ENCODE measurements around the gene ROR2.

ROR2 gene

DNA sequence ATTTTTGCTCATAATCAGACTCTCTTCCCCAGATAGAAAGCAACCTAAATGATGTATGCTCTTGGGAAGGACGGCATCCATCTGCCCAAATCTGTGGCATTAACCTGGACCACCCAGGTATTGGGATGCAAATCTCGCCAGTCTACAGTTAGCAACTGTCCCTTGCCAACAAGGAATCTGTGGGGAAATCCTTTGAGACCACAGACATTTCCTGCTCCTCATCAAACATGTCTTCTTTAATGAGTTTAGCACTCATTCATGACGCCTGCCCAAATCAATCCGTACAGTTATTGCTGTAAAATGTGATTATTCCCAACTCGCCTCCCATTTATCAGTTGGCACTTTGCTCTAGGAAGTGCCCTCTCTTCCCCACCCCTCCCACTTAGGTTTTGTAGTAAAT, 7.8 kb downstream of the ROR2 start:
- Mint-ChIP-seq H3K9me3 (no peaks in the 10 kb centered on the region), H3K4me1 (ENCODE audit: low read depth) (no peaks in the 10 kb centered on the region), H3K36me3 (ENCODE audit: low read depth) (no peaks in the 10 kb centered on the region), H3K27me3 (peaks cover 47% of the 10 kb centered on the region), H3K27ac (no peak overlapping the region), H3K4me3 (no peak overlapping the region)

DNA sequence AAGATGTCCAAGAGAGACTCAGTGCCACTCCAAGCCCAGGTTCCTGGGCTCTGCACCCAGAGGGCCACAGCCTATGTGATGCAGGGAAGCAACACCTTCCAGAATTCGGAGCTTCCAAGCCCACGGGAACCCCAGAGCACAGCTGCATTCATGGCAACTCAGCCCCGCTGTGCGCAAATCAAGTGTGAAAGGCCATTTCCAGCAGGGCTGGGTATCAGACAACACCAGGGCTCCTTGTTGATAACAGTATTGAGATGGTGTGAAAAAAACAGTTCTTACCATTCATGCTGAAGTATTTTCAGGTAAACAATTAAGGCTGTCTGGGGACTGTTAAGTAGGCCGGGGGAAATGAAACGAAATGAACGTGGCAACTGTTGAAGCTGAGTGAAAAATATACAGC, 10.1 kb downstream of the ROR2 start:
- Mint-ChIP-seq H3K4me3 (no peak overlapping the region), H3K27ac (no peak overlapping the region), H3K27me3 (peaks cover 33% of the 10 kb centered on the region)

DNA sequence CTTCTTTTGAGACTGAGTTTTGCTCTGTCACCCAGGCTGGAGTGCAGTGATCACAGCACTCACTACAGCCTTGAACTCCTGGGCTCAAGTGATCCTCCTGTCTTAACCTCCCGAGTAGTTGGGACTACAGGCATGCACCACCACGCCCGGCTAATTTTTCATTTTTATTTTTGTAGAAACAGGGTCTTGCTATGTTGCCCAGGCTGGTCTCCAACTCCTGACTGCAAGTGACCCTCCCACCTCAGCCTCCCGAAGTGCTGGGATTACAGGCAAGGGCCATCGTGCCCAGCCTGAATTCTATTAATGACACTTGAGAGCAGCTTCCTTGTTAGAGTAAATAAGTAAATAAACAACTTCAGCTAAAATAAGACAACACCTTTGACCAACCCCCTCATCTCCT, 12.3 kb downstream of the ROR2 start:
- H3K4me1 Mint-ChIP-seq (ENCODE audit: low read depth), result no peaks in the 10 kb centered on the region
- no peaks in the 10 kb centered on the region for H3K9me3 Mint-ChIP-seq
- H3K36me3 Mint-ChIP-seq (ENCODE audit: low read depth), result no peaks in the 10 kb centered on the region
- H3K27me3 Mint-ChIP-seq, result peaks cover 11% of the 10 kb centered on the region
- no peak overlapping the region for H3K4me3 Mint-ChIP-seq
- no peak overlapping the region for H3K27ac Mint-ChIP-seq

More for the DNA sequence above, 10.1 kb downstream of the ROR2 start:
- H3K36me3 Mint-ChIP-seq (ENCODE audit: low read depth), result no peaks in the 10 kb centered on the region
- no peaks in the 10 kb centered on the region for H3K9me3 Mint-ChIP-seq
- H3K4me1 Mint-ChIP-seq (ENCODE audit: low read depth), result no peaks in the 10 kb centered on the region

DNA sequence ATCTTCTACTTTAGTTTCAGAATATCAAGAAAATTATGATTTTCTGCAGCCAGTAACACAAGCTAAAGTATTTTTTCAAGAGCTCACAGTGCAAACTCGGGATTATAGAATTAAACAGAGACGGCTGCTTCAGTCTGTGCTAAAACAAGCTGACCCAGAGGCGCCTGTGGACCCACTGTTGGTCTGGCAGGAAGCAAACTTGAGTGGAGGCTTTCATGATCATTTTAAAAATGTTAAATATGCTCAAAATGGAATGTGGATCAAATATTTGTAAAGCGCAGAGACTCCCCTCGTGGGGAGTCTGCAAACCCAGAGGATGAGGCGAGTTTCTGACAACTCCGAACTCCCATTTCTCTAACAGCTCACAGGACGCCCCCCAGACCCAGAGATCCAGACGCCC, 13.0 kb downstream of the ROR2 start:
- Mint-ChIP-seq H3K27ac (no peak overlapping the region), H3K4me1 (ENCODE audit: low read depth) (no peaks in the 10 kb centered on the region), H3K27me3 (peaks cover 5% of the 10 kb centered on the region), H3K4me3 (no peak overlapping the region), H3K9me3 (no peaks in the 10 kb centered on the region), H3K36me3 (ENCODE audit: low read depth) (no peaks in the 10 kb centered on the region)

DNA sequence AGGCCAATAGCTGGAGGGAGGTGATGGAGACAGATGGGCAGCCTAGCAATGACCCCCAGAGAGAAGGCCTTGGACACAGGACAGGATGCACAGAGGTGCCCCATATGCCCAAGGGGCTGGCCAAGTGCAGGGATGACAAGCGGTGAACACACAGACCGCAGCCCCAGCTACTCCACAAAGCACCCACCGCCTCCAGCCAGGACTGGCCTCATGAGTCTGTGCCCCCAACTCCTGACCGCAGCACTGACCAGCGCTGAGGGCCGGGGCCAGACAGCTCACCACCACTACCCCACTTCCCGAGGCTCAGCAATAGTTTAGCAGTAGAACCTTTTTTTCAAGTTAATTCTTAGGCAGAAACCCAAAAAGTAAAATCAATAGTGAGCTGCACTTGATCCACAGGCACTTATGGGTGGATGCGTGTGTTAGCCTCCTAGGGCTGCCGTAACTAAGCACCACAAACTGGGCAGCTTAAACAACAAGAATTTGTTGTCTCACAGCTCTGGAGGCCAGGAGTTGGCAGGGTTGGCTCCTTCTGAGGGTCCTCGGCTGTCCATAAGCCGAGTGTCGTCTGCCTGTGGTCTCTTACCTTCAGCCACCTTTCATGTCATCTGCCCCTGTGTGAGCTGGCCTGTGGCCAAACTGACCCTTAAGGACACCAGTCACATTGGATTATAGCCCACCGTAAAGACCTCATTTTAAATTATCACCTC, 14.1 kb downstream of the ROR2 start:
- Mint-ChIP-seq H3K27ac (no peak overlapping the region), H3K4me3 (no peak overlapping the region), H3K36me3 (ENCODE audit: low read depth) (no peaks in the 10 kb centered on the region), H3K4me1 (ENCODE audit: low read depth) (no peaks in the 10 kb centered on the region), H3K9me3 (peaks cover 8% of the 10 kb centered on the region), H3K27me3 (peaks cover 3% of the 10 kb centered on the region)

DNA sequence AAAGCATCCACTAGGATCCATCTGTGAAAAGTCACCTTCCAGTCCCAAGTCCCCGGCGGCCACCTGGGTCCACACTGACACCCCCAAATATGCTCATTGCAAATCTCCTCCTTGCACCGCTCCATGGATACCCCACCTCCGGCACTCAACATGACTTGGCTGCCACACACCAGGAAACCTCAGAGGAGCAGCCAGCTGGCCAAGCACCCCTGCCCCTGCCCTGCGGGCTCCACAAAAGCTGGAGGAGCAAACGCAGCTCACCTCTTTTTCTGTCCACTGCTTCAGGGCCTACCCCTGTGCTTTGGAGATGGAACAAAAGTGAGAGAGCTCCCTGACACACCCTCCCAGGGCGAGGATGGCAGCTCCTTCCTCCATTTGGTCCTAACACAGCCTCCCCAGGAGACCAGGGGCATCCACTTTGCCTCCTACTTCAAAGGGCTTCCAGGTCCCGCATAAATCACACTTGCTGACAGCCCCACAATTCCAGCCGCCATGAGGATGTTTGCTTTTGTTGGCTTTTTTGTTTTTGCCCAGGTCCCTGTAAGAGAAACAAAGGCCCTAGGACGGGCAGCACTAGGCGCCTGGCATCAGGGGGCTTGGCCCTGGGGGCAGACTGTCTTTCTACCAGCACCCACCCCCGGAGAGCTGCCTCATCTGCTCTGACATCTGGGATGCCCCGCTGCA, 14.8 kb downstream of the ROR2 start:
- H3K4me3 Mint-ChIP-seq, result no peak overlapping the region
- H3K36me3 Mint-ChIP-seq (ENCODE audit: low read depth), result no peaks in the 10 kb centered on the region
- peaks cover 15% of the 10 kb centered on the region for H3K9me3 Mint-ChIP-seq
- no peak overlapping the region for H3K27ac Mint-ChIP-seq
- peaks cover 3% of the 10 kb centered on the region for H3K27me3 Mint-ChIP-seq
- H3K4me1 Mint-ChIP-seq (ENCODE audit: low read depth), result no peaks in the 10 kb centered on the region

DNA sequence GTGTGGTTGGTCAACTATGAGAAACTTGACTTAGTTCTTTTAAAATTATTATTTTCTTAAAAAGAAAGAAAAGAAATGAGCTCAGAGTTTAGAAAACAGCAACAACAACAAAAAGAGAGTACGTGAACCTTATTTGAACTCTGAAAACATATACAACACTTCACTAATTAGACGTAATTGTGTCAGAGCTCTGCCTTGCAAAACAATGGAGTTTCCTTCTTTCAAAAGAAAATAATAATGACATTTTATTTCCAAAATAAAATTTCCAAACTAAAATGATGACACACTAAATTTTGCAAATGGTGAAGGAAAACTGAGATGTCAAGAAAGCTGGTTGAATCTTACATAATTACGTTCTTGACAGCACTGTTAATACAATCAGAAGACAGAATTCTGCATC, 15.4 kb downstream of the ROR2 start:
- no peaks in the 10 kb centered on the region for H3K36me3 Mint-ChIP-seq (ENCODE audit: low read depth)
- no peak overlapping the region for H3K4me3 Mint-ChIP-seq
- peaks cover 3% of the 10 kb centered on the region for H3K27me3 Mint-ChIP-seq
- H3K27ac Mint-ChIP-seq, result no peak overlapping the region
- H3K9me3 Mint-ChIP-seq, result peaks cover 18% of the 10 kb centered on the region
- no peaks in the 10 kb centered on the region for H3K4me1 Mint-ChIP-seq (ENCODE audit: low read depth)

DNA sequence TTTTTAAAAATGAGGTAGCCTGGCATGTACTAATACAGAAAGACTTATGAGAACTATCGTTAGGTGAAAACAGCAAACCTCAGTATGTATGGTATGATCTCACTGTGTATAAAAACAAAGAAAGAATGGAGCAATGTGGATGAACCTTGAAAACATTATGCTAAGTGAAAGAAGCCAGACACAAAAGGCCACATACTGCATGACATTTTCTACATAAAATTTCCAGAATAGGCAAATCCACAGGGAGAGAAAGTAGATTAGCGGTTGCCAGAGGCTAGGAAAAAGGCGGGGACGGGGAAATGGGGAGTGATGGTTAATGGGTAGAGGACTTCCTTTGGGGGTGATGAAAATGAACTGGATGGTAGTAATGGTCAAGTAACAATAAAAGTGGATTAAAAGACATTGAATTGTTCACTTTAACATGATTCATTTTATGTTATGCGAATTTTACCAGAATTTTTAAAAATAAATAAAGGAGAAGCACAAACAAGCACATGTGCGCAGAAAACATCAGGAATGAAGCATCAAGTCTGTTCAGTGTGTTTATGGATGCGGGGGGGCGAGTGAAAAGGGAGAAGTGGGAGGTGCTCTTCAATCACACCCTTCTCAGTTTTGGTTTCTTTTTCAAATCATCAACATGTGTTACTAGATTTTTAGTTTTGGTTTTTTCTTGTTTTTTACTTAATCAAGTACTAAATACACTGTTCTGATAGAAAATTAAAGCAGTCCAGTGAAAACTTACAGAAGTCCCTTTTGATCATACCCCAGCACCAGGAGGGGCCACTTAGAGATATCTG, 16.3 kb downstream of the ROR2 start:
- Mint-ChIP-seq H3K4me3 (no peak overlapping the region), H3K9me3 (peaks cover 21% of the 10 kb centered on the region), H3K36me3 (ENCODE audit: low read depth) (no peaks in the 10 kb centered on the region), H3K27me3 (peaks cover 3% of the 10 kb centered on the region), H3K27ac (no peak overlapping the region), H3K4me1 (ENCODE audit: low read depth) (no peaks in the 10 kb centered on the region)

DNA sequence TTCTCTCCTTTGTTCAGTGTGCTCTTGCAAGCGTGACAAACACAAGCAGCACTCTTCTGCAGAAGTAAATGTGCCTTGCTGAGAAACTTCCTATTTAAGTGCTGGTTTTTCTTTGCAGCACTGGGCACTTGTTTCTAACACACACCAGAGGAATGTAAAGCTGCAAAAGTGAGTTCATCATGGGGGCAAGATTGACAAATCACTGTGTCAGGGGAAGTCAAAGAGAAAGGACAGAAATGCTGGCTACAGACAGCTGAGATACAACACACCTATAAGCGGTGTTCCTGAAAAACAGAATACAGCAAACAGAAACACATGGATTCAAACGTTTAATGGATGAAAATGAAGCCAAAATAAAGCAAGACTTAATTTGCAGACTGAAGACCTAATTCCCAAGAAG, 19.6 kb downstream of the ROR2 start:
- Mint-ChIP-seq H3K4me1 (ENCODE audit: low read depth) (no peaks in the 10 kb centered on the region), H3K27ac (no peak overlapping the region), H3K4me3 (no peak overlapping the region), H3K36me3 (ENCODE audit: low read depth) (no peaks in the 10 kb centered on the region), H3K9me3 (peaks cover 21% of the 10 kb centered on the region), H3K27me3 (peaks cover 3% of the 10 kb centered on the region)

DNA sequence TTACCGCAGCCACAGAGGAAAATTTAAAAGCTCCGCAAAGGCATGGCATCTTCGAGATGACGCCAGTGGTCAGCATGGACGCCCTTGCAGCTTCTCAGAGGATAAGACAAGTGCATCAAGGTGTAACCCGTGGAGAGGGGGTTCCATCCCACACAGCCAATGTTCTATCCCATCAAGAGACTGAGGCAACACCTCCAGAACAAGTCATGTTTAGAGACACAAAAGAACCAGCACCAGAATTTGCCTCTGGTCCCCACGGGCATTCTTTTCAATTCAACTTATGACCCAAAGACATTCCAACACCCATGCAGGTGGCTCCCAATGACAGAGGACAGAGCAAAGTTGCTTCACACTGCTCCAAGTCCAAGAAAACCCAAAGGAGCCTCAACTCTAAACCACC, 20.7 kb downstream of the ROR2 start:
- no peaks in the 10 kb centered on the region for H3K4me1 Mint-ChIP-seq (ENCODE audit: low read depth)
- H3K4me3 Mint-ChIP-seq, result no peak overlapping the region
- H3K36me3 Mint-ChIP-seq (ENCODE audit: low read depth), result no peaks in the 10 kb centered on the region
- no peak overlapping the region for H3K27ac Mint-ChIP-seq
- H3K27me3 Mint-ChIP-seq, result peaks cover 7% of the 10 kb centered on the region
- H3K9me3 Mint-ChIP-seq, result peaks cover 21% of the 10 kb centered on the region

DNA sequence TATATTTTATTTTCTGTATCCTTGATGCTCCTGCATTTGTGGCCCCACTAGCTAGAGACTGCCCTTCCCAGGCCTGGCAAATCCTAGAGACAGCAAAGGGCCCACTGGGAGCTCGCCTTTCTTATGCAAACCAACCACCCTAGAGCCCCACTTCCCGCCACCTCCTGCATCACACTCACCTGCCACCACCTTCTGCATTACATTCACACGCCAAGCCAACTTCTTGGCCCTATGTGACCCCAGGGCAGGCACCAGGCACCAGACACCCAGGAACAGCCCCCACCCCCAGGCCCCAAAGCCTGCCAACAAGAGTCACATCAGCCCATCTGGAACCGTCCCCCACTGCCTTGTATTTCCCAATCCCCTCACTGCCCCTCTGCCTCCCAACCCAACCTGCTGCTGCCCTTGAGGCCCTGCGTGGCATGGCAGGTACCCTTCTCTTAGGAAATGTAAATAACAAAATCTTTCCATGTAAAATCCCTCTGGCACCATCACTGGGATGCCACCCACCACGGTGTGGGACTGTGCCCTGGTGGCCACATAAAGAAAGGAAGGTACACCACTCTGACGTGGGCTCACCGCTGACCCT, 22.0 kb downstream of the ROR2 start:
- Mint-ChIP-seq H3K27ac (no peak overlapping the region), H3K4me3 (no peak overlapping the region), H3K27me3 (peaks cover 7% of the 10 kb centered on the region), H3K36me3 (ENCODE audit: low read depth) (no peaks in the 10 kb centered on the region), H3K9me3 (peaks cover 21% of the 10 kb centered on the region), H3K4me1 (ENCODE audit: low read depth) (no peaks in the 10 kb centered on the region)

DNA sequence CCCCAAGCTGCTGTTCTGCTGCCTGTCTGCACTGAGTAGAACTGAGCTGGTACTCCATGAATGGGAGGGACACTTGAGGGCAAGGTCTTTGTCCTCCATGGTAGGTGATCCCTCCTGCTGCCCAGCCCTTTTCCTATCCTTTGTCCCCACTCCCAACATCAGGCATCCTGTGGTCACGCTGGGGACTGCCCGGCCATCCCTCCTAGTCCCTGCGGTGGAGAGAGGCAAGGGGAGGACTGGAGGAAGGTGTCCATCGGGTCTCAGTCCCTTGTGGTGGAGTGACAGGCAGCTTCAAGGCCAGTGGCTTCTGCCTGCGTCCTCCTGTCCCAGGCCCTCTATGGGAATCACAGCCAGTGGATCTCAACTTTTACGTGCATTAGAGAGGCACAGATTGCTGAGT, 25.9 kb downstream of the ROR2 start:
- Mint-ChIP-seq H3K36me3 (ENCODE audit: low read depth) (no peaks in the 10 kb centered on the region), H3K4me1 (ENCODE audit: low read depth) (no peaks in the 10 kb centered on the region), H3K9me3 (peaks cover 3% of the 10 kb centered on the region), H3K4me3 (no peak overlapping the region), H3K27me3 (peaks cover 17% of the 10 kb centered on the region), H3K27ac (no peak overlapping the region)

DNA sequence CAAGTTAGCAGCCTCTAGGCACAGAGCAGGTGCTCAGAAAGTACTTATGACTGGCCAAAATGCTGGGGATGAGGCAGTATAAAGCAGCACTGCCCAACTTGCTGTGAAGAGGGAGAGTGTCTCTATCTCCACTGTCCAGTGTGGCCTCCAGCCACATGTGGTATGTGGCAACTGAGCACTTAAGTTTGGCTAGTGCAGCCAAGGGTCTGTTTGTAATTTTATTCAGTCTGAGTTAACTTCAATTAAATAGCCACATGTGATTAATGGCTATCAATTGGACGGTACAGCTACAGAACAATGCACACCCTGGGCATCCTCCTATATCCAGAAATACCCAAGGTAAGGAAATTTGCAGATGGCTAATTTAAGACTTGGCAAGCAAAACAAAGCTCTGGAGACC, 26.9 kb downstream of the ROR2 start:
- H3K4me3 Mint-ChIP-seq, result no peak overlapping the region
- H3K27ac Mint-ChIP-seq, result no peak overlapping the region
- H3K4me1 Mint-ChIP-seq (ENCODE audit: low read depth), result no peaks in the 10 kb centered on the region
- peaks cover 20% of the 10 kb centered on the region for H3K27me3 Mint-ChIP-seq
- no peaks in the 10 kb centered on the region for H3K36me3 Mint-ChIP-seq (ENCODE audit: low read depth)
- H3K9me3 Mint-ChIP-seq, result no peaks in the 10 kb centered on the region

DNA sequence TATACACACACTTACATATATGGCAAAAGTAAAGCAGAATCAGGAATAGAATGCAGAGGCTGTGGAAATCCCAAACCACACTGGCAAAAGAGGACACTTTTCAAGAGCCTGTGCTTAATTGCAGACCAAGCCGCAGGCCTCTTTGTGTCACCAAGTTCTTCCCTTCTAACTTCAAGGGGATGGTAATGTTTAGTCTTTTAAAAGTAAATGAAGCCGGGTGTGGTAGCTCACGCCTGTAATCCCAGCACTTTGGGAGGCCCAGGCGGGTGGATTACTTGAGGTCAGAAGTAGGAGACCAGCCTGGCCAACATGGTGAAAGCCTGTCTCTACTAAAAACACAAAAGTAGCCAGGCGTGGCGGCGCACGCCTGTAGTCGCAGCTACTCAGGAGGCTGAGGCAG, 28.7 kb downstream of the ROR2 start:
- peaks cover 25% of the 10 kb centered on the region for H3K27me3 Mint-ChIP-seq
- H3K36me3 Mint-ChIP-seq (ENCODE audit: low read depth), result no peaks in the 10 kb centered on the region
- H3K27ac Mint-ChIP-seq, result no peak overlapping the region
- H3K9me3 Mint-ChIP-seq, result no peaks in the 10 kb centered on the region
- H3K4me3 Mint-ChIP-seq, result no peak overlapping the region
- H3K4me1 Mint-ChIP-seq (ENCODE audit: low read depth), result no peaks in the 10 kb centered on the region

Measured in stimulated activated naive CD8-positive, alpha-beta T cell treated with anti-CD3 and anti-CD28 coated beads, Interleukin-15, Interleukin-2, amounts not matched to agents 100 ng/mL and 50 ng/mL, for 24 hours (primary cell).